Transverse colon (tissue), 3 donors: ENCODE data around the gene DGAT2.

Source experiments
- CTCF ChIP-seq, 5 experiments: fragments of 200-600 bp in 3 of 5; fragments of 450-650 bp in 2 of 5; sonication (generic) in 3 of 5; IDR thresholded peaks; 1 replicate in 2 of 5; 2 replicates in 3 of 5; pipeline ENCODE4 v1.5.1; 2016 to 2017; ENCODE audit warnings: antibody characterized with exemption in 5 of 5, inconsistent platforms in 3 of 5, mild to moderate bottlenecking in 2 of 5, moderate library complexity in 1 of 5
- POLR2A ChIP-seq: fragments of 450-650 bp; IDR thresholded peaks from one replicate; pipeline ENCODE4 v1.6.1; 2016; ENCODE audit warnings: antibody characterized with exemption, mild to moderate bottlenecking, moderate library complexity

- TF ChIP-seq CTCF (IDR thresholded peaks at IDR 0.05) (no peak), POLR2A (no peak)
These were observed 15.5 kb downstream of the DGAT2 start for GRCh38 chr11:75784085-75784478.
